Tibial artery (tissue), 4 donors: ENCODE measurements around the gene ZGPAT.

Experiments used
- DNase-seq, 2 donors: peaks; one replicate each; pipeline ENCODE4 v3.0.0-alpha.2; 2019
- H3K27ac ChIP-seq, 2 donors: fragments of 200-600 bp; sonication (generic) in 1 of 2; 1 replicate in 1 of 2; 2 replicates in 1 of 2; pipeline ENCODE4 v1.5.1; 2018 to 2019; ENCODE audit warnings: mild to moderate bottlenecking in 1 of 2
- H3K27me3 ChIP-seq, 2 donors: fragments of 200-600 bp; sonication (generic) in 1 of 2; one replicate each; pipeline versions ENCODE4 v1.5.1 to v1.6.0; 2016 to 2019
- H3K36me3 ChIP-seq, 3 donors: fragments of 200-600 bp; sonication (generic) in 2 of 3; one replicate each; pipeline ENCODE4 v1.5.1; 2016 to 2019; ENCODE audit warnings: mild to moderate bottlenecking in 2 of 3
- H3K4me1 ChIP-seq, 4 donors: fragments of 200-600 bp; sonication (generic) in 2 of 4; 1 replicate in 3 of 4; 2 replicates in 1 of 4; pipeline ENCODE4 v1.5.1; 2016 to 2019
- H3K4me3 ChIP-seq, 2 donors: fragments of 200-600 bp; sonication (generic) in 1 of 2; 1 replicate in 1 of 2; 2 replicates in 1 of 2; pipeline ENCODE4 v1.5.1; 2018 to 2019; ENCODE audit warnings: mild to moderate bottlenecking in 2 of 2
- H3K9me3 ChIP-seq, 3 donors: fragments of 200-600 bp; sonication (generic) in 1 of 3; one replicate each; pipeline ENCODE4 v1.5.1; 2016 to 2019
- intact Hi-C: fragments of 100-400 bp; cut with DNase I; formaldehyde crosslinking; loops from one replicate; pipeline ENCODE4 v1.15.0; 2023; ENCODE audit warnings: low total_unique reads
- TF ChIP-seq, protein P1 (sequence below), 2 experiments: fragments of 200-600 bp in 1 of 2; fragments of 450-650 bp in 1 of 2; IDR thresholded peaks; one replicate each; pipeline ENCODE4 v1.5.1; 2017 to 2019; ENCODE audit warnings: antibody characterized with exemption in 2 of 2, mild to moderate bottlenecking in 1 of 2, moderate library complexity in 1 of 2

The ZGPAT gene

GRCh38 chr20:63777614-63778013 lies 69.8 kb downstream of the ZGPAT start:
- Histone ChIP-seq H3K4me1 (peaks cover 0 to 6% (median 2%) of the 10 kb centered on the region in 4 donors), H3K9me3 (no peaks in the 10 kb centered on the region), H3K4me3 (no peak overlapping the region), H3K27me3 (peaks cover 0 to 18% of the 10 kb centered on the region in 2 donors), H3K36me3 (no peaks in the 10 kb centered on the region), H3K27ac (no peak overlapping the region)
- intact Hi-C loops = no loop called here
- TF ChIP-seq, protein P1, sequence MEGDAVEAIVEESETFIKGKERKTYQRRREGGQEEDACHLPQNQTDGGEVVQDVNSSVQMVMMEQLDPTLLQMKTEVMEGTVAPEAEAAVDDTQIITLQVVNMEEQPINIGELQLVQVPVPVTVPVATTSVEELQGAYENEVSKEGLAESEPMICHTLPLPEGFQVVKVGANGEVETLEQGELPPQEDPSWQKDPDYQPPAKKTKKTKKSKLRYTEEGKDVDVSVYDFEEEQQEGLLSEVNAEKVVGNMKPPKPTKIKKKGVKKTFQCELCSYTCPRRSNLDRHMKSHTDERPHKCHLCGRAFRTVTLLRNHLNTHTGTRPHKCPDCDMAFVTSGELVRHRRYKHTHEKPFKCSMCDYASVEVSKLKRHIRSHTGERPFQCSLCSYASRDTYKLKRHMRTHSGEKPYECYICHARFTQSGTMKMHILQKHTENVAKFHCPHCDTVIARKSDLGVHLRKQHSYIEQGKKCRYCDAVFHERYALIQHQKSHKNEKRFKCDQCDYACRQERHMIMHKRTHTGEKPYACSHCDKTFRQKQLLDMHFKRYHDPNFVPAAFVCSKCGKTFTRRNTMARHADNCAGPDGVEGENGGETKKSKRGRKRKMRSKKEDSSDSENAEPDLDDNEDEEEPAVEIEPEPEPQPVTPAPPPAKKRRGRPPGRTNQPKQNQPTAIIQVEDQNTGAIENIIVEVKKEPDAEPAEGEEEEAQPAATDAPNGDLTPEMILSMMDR (IDR thresholded peaks at IDR 0.05) = no peak
- no peak for DNase-seq

DNA sequence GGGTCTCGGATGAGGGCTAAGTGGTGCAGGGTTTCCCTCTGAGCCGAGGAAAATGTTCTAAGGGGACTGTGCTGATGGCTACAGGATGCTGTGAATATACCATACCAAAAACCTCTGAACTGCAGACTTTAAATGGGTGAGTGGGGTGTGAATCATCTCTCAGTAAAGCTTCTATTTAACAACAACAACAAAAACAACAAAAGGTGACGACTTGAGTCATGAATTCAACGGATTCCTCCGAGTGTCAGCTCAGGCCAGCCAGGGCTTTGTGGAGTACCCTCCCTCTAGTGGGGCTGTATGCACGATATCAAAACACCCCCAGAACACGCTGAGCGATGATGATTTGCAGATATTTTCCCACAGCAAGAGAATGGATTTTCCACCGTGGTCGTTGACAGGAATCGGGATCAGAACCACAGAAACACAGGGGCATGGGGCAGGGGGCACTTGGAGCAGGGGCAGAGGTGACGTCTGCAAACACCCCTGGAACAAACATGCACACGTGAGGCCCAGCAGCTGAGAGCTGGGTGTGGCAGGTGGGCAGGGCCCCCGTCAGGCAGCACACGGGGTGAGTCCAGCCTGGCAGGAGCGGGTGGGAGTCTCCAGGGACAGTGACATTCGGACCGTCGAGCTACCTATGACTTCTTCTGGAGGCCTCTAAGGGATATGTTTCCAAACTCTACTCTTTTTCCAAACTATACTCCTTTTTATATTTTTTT lies 70.4 kb downstream of the ZGPAT start:
- Histone ChIP-seq H3K27ac (no peak overlapping the region), H3K4me3 (no peak overlapping the region)

GRCh38 chr20:63778857-63779256 lies 71.0 kb downstream of the ZGPAT start:
- intact Hi-C loops = no loop called here
- TF ChIP-seq, protein P1 (IDR thresholded peaks at IDR 0.05) = no peak
- Histone ChIP-seq H3K27me3 (peaks cover 0 to 8% of the 10 kb centered on the region in 2 donors), H3K9me3 (no peaks in the 10 kb centered on the region), H3K4me3 (no peak overlapping the region), H3K36me3 (no peaks in the 10 kb centered on the region), H3K27ac (no peak overlapping the region), H3K4me1 (peaks cover 0 to 6% (median 2%) of the 10 kb centered on the region in 4 donors)
- DNase-seq = no peak

More for the DNA sequence above, 70.4 kb downstream of the ZGPAT start:
- TF ChIP-seq, protein P1 (IDR thresholded peaks at IDR 0.05) = no peak
- no peak for DNase-seq
- Histone ChIP-seq H3K9me3 (no peaks in the 10 kb centered on the region), H3K36me3 (no peaks in the 10 kb centered on the region), H3K27me3 (peaks cover 0 to 14% of the 10 kb centered on the region in 2 donors), H3K4me1 (peaks cover 0 to 6% (median 2%) of the 10 kb centered on the region in 4 donors)
- intact Hi-C loops = no loop called here

DNA sequence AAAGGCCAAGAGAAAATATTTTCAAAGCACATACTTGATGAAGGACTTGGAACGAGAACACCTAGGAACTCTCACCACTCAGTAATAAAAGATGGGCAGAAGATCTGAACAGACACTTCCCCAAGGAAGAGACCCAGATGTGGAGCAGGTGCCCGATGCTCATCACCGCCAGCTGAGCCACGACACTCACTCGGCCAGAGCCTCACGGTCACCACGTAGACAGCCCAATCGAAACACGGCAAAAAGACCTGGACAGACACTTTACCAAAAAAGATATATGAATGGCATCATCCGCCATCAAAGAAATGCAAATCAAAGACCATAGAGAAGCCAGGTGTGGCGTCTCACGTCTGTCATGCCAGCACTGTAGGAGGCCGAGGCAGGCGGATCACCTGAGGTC lies 73.3 kb downstream of the ZGPAT start:
- H3K27ac ChIP-seq = no peak overlapping the region
- no peaks in the 10 kb centered on the region for H3K36me3 ChIP-seq
- no peak overlapping the region for H3K4me3 ChIP-seq
- H3K4me1 ChIP-seq = no peaks in the 10 kb centered on the region
- no peaks in the 10 kb centered on the region for H3K9me3 ChIP-seq
- no peaks in the 10 kb centered on the region for H3K27me3 ChIP-seq
- intact Hi-C loops = no loop called here
- DNase-seq = no peak
- TF ChIP-seq, protein P1 (IDR thresholded peaks at IDR 0.05) = no peak

GRCh38 chr20:63782051-63782471 lies 74.2 kb downstream of the ZGPAT start:
- Histone ChIP-seq H3K4me3 (no peak overlapping the region), H3K27ac (no peak overlapping the region), H3K27me3 (no peaks in the 10 kb centered on the region), H3K9me3 (no peaks in the 10 kb centered on the region), H3K36me3 (no peaks in the 10 kb centered on the region), H3K4me1 (no peaks in the 10 kb centered on the region)
- intact Hi-C loops = no loop called here
- no peak for DNase-seq
- TF ChIP-seq, protein P1 (IDR thresholded peaks at IDR 0.05) = no peak
